NT2/D1 (cell line): ENCODE measurements around the gene NFKBIE.

ENCODE experiments used
- SUZ12 ChIP-seq: IDR thresholded peaks from 2 replicates; pipeline ENCODE4 v1.6.1; 2011; ENCODE audit not compliant: insufficient read length, insufficient read depth; ENCODE audit errors: extremely low read depth
- YY1 ChIP-seq: IDR thresholded peaks from 2 replicates; pipeline ENCODE4 v1.6.1; 2011; ENCODE audit not compliant: insufficient read length, insufficient read depth
- ZNF274 ChIP-seq: IDR thresholded peaks from 2 replicates; pipeline ENCODE4 v1.6.1; 2011; ENCODE audit warnings: mild to moderate bottlenecking, low read depth, low read length

DNA sequence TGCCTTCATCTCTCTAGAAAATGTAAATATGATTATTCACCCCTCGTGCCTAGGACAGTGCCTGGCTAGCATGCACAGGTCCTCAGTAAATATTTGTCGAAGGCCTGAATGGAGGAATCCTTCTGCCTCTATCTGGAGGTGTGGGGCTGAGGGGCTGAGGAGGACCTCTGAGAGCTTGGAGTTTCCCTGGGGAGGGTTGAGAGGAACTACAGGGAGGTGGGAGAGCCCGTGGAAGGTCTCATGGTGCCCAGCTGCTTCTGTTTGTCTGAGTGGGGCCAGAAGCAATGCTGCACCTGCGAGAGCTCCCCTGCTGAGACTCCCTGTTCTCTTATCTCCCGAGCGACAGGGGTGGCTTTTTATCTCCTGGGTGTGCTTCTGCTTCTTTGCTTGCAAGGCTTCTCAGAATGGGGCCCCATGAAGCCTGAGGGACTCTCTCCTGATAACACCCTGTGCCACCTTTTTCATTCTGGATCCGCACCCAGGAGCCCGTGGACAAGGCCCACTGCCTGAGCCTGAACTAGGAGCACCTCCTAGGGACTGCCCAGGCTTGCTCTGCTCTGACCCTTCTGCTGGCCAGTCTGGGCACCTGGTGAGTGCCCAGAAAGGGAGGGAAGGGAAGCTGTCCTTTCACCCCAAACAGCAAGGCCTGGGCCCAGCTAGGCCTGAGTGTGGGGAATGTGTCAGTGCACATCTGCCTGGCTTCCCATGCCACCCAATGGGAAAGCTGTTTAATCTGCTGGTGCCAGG, 39.6 kb downstream of the NFKBIE start:
- TF ChIP-seq YY1 (no peak), SUZ12 (no peak), ZNF274 (no peak)
